Activated CD4-positive, alpha-beta memory T cell treated with anti-CD3 and anti-CD28 coated beads for 36 hours (primary cell): ENCODE measurements around the gene CTAG1B. TPM values are rescaled to one million over a fixed set of nuclear protein-coding genes. Genes with fewer than 3 reads are reported as not detected.

Experiments used
- total RNA-seq, 2 experiments: library from RNA; stranded (reverse); gene quantifications; one replicate each; pipeline ENCODE4 v1.2.3, GENCODE V29; 2021

The CTAG1B gene
- total RNA-seq, 2 experiments from 2014 or later, result not detected

Other genes with a start within 250 kb of the CTAG1B start
- 1,000 to 10,000 TPM; 1,023 to 1,032 TPM for gene FLNA, start 244.6 kb downstream of the CTAG1B start, total RNA-seq
- 10 to 100 TPM; 75.8 to 79.1 TPM for gene EMD, start 240.0 kb downstream of the CTAG1B start, total RNA-seq
- gene RPL10, start 220.9 kb downstream of the CTAG1B start, total RNA-seq, result 1,000 to 10,000 TPM; 3,597 to 3,654 TPM
- 10 to 100 TPM; 12.5 to 13.3 TPM for gene DNASE1L1, start 210.0 kb downstream of the CTAG1B start, total RNA-seq
- gene TAFAZZIN, start 207.7 kb downstream of the CTAG1B start, total RNA-seq, result 10 to 100 TPM; 58.6 to 66.4 TPM
- gene ATP6AP1, start 190.6 kb downstream of the CTAG1B start, total RNA-seq, result 10 to 100 TPM; 30.8 to 31.6 TPM
- 100 to 1,000 TPM; 119 to 121 TPM for gene GDI1, start 182.1 kb downstream of the CTAG1B start, total RNA-seq
- 10 to 100 TPM; 61.1 to 61.9 TPM for gene FAM50A, start 175.1 kb downstream of the CTAG1B start, total RNA-seq
- 10 to 100 TPM; 33.7 to 35.2 TPM for gene PLXNA3, start 161.0 kb downstream of the CTAG1B start, total RNA-seq
- gene LAGE3, start 140.0 kb downstream of the CTAG1B start, total RNA-seq, result 10 to 100 TPM; 45.5 to 47.7 TPM
- 10 to 100 TPM; 49.5 to 53.3 TPM for gene UBL4A, start 132.7 kb downstream of the CTAG1B start, total RNA-seq
- gene SLC10A3, start 128.7 kb downstream of the CTAG1B start, total RNA-seq, result 10 to 100 TPM; 14.4 to 16.1 TPM
- gene FAM3A, start 103.0 kb downstream of the CTAG1B start, total RNA-seq, result 10 to 100 TPM; 21.4 to 28.4 TPM
- gene G6PD, start 72.4 kb downstream of the CTAG1B start, total RNA-seq, result 10 to 100 TPM; 65.8 to 70.4 TPM
- gene IKBKG, start 71.7 kb downstream of the CTAG1B start, total RNA-seq, result 10 to 100 TPM; 39.4 to 45.9 TPM
- gene CTAG1A, start 34.1 kb downstream of the CTAG1B start, total RNA-seq, result not detected
- gene CTAG2, start 34.3 kb upstream of the CTAG1B start, total RNA-seq, result not detected
- 1 to 10 TPM; 3.4 to 3.7 TPM for gene GAB3, start 131.8 kb upstream of the CTAG1B start, total RNA-seq
- 10 to 100 TPM; 94.0 to 95.5 TPM for gene DKC1, start 143.6 kb upstream of the CTAG1B start, total RNA-seq
- gene MPP1, start 186.2 kb upstream of the CTAG1B start, total RNA-seq, result 10 to 100 TPM; 22.6 to 24.2 TPM
- not detected for gene SMIM9, start 215.4 kb upstream of the CTAG1B start, total RNA-seq